Ascending aorta (tissue), 2 donors: ENCODE data around the gene RALGDS. TPM values are rescaled to one million over a fixed set of nuclear protein-coding genes. Genes with fewer than 3 reads are reported as not detected.

Experiments used
- DNase-seq, 2 donors: peaks; one replicate each; pipeline ENCODE4 v3.0.0-alpha.2; 2019; ENCODE audit warnings: low spot score in 2 of 2
- H3K27ac ChIP-seq, 2 donors: fragments of 200-600 bp; sonication (generic); one replicate each; pipeline ENCODE4 v1.5.1; 2016 to 2017; ENCODE audit warnings: mild to moderate bottlenecking in 1 of 2
- H3K27me3 ChIP-seq: fragments of 200-600 bp; sonication (generic); one replicate; pipeline ENCODE4 v1.5.1; 2017
- H3K36me3 ChIP-seq, 2 donors: fragments of 200-600 bp; sonication (generic); one replicate each; pipeline ENCODE4 v1.5.1; 2016
- H3K4me1 ChIP-seq, 2 donors: fragments of 200-600 bp; sonication (generic); one replicate each; pipeline ENCODE4 v1.5.1; 2016 to 2017; ENCODE audit warnings: mild to moderate bottlenecking in 1 of 2
- H3K4me3 ChIP-seq, 2 donors: fragments of 200-600 bp; sonication (generic); one replicate each; pipeline ENCODE4 v1.5.1; 2016 to 2017; ENCODE audit warnings: mild to moderate bottlenecking in 1 of 2
- H3K9me3 ChIP-seq, 2 donors: fragments of 200-600 bp; sonication (generic); one replicate each; pipeline ENCODE4 v1.5.1; 2016
- intact Hi-C: fragments of 100-400 bp; cut with DNase I; formaldehyde crosslinking; loops from one replicate; pipeline ENCODE4 v1.15.1; 2023
- total RNA-seq: library from RNA; depleted of rRNA; stranded (reverse); fragments of >200 nt; gene quantifications from one replicate; pipeline ENCODE4 v1.1.0, GENCODE V29; 2016
- TF ChIP-seq, protein P1 (sequence below), 3 experiments: fragments of 200-600 bp in 2 of 3; fragments of 450-650 bp in 1 of 3; sonication (generic) in 2 of 3; IDR thresholded peaks; one replicate each; pipeline ENCODE4 v1.5.1; 2016 to 2019; ENCODE audit warnings: antibody characterized with exemption in 3 of 3, mild to moderate bottlenecking in 1 of 3, moderate library complexity in 1 of 3

Gene RALGDS
- total RNA-seq, 1 donor from 2014 or later = 53.9 TPM

DNA sequence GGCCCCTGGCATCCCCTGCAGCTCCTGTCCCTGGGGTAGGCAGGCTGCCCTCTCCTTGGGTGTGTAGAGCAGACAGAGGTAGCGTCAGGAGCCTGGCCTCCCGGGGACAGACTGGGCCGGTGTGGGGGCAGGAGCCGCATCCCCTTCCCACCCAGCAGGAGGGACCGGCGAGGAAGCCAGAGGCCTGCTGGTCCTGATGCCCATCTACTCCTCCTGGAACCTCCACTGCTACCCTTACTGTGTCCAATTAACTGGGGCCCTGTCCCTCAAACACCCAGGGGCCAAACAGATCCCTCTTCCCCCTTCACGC is 15.6 kb downstream of the RALGDS start:
- DNase-seq = peak in 1 of 2 donors; percentile 59
- TF ChIP-seq, protein P1, sequence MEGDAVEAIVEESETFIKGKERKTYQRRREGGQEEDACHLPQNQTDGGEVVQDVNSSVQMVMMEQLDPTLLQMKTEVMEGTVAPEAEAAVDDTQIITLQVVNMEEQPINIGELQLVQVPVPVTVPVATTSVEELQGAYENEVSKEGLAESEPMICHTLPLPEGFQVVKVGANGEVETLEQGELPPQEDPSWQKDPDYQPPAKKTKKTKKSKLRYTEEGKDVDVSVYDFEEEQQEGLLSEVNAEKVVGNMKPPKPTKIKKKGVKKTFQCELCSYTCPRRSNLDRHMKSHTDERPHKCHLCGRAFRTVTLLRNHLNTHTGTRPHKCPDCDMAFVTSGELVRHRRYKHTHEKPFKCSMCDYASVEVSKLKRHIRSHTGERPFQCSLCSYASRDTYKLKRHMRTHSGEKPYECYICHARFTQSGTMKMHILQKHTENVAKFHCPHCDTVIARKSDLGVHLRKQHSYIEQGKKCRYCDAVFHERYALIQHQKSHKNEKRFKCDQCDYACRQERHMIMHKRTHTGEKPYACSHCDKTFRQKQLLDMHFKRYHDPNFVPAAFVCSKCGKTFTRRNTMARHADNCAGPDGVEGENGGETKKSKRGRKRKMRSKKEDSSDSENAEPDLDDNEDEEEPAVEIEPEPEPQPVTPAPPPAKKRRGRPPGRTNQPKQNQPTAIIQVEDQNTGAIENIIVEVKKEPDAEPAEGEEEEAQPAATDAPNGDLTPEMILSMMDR (IDR thresholded peaks at IDR 0.05) = no peak

DNA sequence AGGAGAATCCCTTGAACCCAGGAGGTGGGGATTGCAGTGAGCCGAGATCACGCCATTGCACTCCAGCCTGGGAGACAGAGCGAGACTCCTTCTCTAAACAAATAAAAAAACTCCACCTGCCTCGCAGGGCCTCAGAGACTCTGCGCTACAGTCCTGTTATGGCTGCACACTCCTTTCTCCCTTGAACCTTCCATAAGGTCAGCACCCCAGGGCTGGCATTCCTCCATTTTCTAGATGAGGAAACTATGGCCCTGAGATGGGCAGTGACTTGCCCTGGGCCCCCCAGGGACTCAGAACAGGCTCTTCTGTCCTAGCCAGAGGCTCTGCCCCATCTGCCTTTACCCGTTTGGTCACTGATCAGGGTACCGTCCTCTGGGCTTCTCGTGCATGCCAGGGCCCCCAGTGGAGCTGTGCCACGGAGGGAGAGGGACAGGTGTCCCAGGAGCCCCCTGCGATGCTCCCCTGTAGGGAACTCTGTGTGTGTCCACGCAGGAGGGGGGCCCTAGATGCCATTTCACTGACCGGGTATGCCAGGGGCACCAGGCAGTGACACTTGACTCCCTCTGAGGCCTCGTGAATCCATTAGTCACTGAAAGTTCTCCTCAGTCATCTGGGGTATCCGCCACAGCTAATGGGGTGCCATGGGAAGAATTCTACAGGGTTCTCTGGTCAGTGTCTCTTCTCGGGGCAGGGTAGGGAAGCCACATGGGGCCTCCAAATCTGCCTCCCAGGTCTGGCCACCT is 16.2 kb downstream of the RALGDS start:
- DNase-seq = peak in 1 of 2 donors; percentile 54
- no peaks in the 10 kb centered on the region for H3K27me3 ChIP-seq
- no peak overlapping the region for H3K4me3 ChIP-seq
- TF ChIP-seq, protein P1 (IDR thresholded peaks at IDR 0.05) = no peak
- peaks cover 82 to 94% of the 10 kb centered on the region in 2 donors for H3K36me3 ChIP-seq
- intact Hi-C loops = no loop called here
- H3K27ac ChIP-seq = no peak overlapping the region
- no peaks in the 10 kb centered on the region for H3K4me1 ChIP-seq
- H3K9me3 ChIP-seq = no peaks in the 10 kb centered on the region

More for the DNA sequence above, 15.6 kb downstream of the RALGDS start:
- peaks cover 81 to 94% of the 10 kb centered on the region in 2 donors for H3K36me3 ChIP-seq
- no peaks in the 10 kb centered on the region for H3K27me3 ChIP-seq
- no peaks in the 10 kb centered on the region for H3K9me3 ChIP-seq
- no peak overlapping the region for H3K27ac ChIP-seq
- H3K4me1 ChIP-seq = no peaks in the 10 kb centered on the region
- no peak overlapping the region for H3K4me3 ChIP-seq
- intact Hi-C loops = no loop called here

DNA sequence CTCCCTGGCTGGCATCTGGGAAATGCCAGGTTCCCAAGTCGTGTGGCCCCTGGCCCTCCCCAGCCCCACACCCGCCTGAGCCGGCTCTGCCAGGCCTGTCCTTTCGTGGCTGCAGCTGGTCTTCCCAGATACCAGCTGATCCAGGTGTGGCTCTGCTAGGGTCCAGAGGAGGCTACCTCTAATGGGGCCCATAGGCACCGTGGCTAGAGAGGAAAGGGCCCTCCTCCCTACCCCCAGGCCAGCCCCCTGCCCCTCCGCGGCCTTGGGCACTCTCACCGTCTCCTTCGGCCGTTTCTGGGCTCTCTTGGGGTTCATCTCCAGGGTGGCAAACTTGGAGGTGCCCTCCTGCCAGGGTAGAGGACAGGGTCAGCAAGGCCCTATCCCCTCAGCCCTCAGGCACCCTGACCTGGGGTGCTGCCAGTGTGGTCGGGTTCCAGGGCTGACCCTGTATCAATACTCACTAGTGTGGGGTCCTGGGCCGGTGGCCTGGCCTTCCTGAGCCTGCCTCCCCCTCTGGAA is 17.0 kb downstream of the RALGDS start:
- TF ChIP-seq, protein P1 (IDR thresholded peaks at IDR 0.05) = no peak
- peak in 1 of 2 donors; percentile 61 for DNase-seq
- no peaks in the 10 kb centered on the region for H3K27me3 ChIP-seq
- H3K36me3 ChIP-seq = peaks cover 78 to 94% of the 10 kb centered on the region in 2 donors
- no peaks in the 10 kb centered on the region for H3K4me1 ChIP-seq
- H3K9me3 ChIP-seq = no peaks in the 10 kb centered on the region
- no peak overlapping the region for H3K4me3 ChIP-seq
- intact Hi-C loops = loop anchor here (1.0 to 2.0 kb wide), 2 partner anchors 17 to 40 kb away; partner anchors contain the start of gene RALGDS
- H3K27ac ChIP-seq = no peak overlapping the region

DNA sequence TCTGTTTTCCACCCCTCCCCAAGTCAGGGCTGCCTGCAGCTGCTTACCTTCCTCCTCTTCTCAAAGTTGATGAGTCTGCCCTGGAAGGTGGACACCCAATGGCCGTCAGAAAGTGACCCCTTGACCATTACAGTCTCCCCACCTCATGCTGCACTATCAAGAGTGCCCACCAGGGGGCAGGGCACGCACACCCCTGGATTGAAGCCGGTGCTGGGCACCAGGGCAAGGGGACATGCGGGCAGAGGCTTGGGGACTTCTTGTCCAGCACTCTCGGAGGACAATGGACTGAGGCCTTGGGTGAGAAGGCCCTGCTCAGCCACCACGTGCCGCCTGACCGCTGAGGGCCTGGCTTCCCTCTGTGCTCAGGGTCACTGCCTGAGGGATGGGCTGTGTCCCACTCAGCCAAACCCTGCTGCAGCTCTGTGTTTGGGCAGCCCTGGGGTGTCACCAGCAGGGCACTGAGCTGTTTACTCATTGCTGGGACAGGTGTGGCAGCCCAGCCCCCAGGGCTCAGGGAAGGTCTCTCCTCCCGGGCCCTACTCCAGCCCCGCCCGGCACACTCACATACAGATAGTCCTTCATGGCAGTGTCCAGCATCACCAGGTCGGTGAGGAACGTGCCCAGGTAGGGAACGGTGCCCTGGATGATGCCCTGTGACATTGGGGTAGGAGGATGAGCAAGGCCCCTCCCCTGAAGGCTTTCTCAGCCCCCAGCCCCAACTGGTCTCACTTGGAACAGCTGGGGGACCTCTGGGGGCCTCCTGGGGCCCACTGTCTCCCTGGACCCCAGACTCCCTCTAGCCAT is 17.7 kb downstream of the RALGDS start:
- TF ChIP-seq, protein P1 (IDR thresholded peaks at IDR 0.05) = peak; percentile 95 to 98 (median 95)
- Histone ChIP-seq H3K4me3 (no peak overlapping the region), H3K4me1 (no peaks in the 10 kb centered on the region), H3K36me3 (peaks cover 77 to 94% of the 10 kb centered on the region in 2 donors), H3K27ac (no peak overlapping the region), H3K27me3 (no peaks in the 10 kb centered on the region), H3K9me3 (no peaks in the 10 kb centered on the region)
- intact Hi-C loops = loop anchor here (1.0 to 2.0 kb wide), 2 partner anchors 17 to 41 kb away; partner anchors contain the start of gene RALGDS
- peak in 1 of 2 donors; percentile 61 for DNase-seq

DNA sequence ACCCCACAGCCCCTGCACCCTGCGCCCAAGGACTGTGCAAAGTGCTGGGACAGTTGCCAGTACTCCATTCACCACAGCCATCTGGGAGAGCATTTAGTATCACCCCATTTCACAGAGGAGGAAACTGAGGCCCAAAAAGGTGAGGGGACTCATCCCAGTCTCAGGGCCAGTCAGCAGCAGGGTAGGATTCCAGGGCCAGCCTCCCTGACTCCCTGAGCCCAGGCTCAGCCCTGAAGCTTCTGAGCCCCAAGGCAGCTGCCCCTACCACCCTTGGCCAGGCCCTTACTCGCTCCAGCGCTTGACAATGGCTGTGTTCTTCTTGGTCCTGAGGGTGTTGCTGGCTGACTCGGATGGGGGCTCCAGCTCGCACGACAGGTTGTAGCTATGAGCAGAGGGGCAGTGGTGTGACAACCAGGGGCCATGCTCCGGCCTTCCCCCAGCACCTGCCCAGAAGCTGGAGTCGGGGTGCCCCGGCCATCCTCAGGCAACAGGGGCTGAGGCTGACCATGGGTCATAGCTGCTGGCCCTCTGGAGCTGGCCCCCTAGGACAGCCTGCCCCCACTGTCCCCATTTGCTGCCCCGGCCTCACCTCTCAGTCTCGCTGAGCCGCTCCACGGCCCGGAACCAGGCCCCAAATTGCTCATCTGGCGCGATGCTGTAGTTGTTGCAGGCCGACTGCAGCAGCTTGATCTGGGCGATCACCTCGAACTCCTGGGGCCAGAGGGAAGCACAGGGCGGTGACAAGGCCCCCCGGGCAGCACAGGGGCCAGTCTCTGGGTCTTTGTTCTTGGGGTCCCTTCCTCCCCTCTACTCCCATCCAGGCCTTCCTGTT is 18.6 kb downstream of the RALGDS start:
- H3K9me3 ChIP-seq = no peaks in the 10 kb centered on the region
- H3K36me3 ChIP-seq = peaks cover 75 to 94% of the 10 kb centered on the region in 2 donors
- H3K4me1 ChIP-seq = no peaks in the 10 kb centered on the region
- no peak for DNase-seq
- no peaks in the 10 kb centered on the region for H3K27me3 ChIP-seq
- no peak overlapping the region for H3K27ac ChIP-seq
- TF ChIP-seq, protein P1 (IDR thresholded peaks at IDR 0.05) = no peak
- H3K4me3 ChIP-seq = no peak overlapping the region
- intact Hi-C loops = loop anchor here (1.0 to 2.0 kb wide), 2 partner anchors 18 to 42 kb away; partner anchors contain the start of gene RALGDS
